ENCODE measurements around the gene USP16. TPM values are rescaled to one million over a fixed set of nuclear protein-coding genes. Genes with fewer than 3 reads are reported as not detected.
"Not testable (repeated sequence)": the region's sequence is repeated elsewhere in the genome, so short reads cannot be mapped to it uniquely, and the experiment has no call there.

USP16 gene
- polyA plus RNA-seq, 3 donors: 11.6 to 23.6 (median 16.2) TPM

DNA sequence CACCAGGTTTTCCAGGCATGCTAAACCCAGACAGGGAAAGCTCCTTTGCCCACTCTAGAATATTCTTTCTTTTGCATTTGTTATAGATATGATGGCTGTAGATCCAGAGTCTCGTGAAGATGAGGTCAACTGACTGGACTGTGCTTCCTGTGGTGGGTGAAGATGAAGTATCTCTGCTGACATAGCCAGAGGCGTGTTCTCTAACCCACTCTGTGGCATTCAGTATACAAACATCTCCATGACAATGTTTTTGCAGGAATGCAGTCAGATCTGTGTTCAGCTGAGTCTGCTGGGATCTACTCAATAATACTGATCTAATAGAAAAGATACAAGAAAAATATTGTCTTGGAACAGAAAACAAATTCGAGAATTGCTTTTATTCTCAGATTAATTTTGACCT, 16.7 kb upstream of the USP16 start:
- Histone ChIP-seq H4K20me1 (ENCODE audit: insufficient read depth, low read length) (no peaks in the 10 kb centered on the region), H3K4me2 (replicated peaks; ENCODE audit: extremely low read depth, low read length, poor library complexity, severe bottlenecking) (no peak overlapping the region), H3K79me2 (ENCODE audit: insufficient read depth, low read length) (no peaks in the 10 kb centered on the region), H3K4me1 (ENCODE audit: control insufficient read depth in 1 of 2, insufficient read depth in 2 of 2, low read length in 2 of 2) (peaks cover 5 to 6% of the 10 kb centered on the region in 2 donors), H2AFZ (ENCODE audit: insufficient read depth, low read depth, low read length, poor library complexity, severe bottlenecking) (no peak overlapping the region), H3K36me3 (replicated peaks in 1 of 2; ENCODE audit: control insufficient read depth in 1 of 2, insufficient read depth in 2 of 2, low read length in 2 of 2) (peaks cover 2 to 4% of the 10 kb centered on the region in 2 donors), H3K9ac (ENCODE audit: insufficient read depth, low read length, poor library complexity, severe bottlenecking) (no peak overlapping the region), H3K9me3 (replicated peaks in 1 of 2; ENCODE audit: control insufficient read depth in 1 of 2, insufficient read depth in 1 of 2, low read length in 2 of 2) (no peaks in the 10 kb centered on the region), H3K27ac (ENCODE audit: low read depth in 1 of 2, low read length in 2 of 2) (no peak overlapping the region), H3K27me3 (ENCODE audit: control insufficient read depth in 2 of 2, insufficient read depth in 2 of 2, low read length in 2 of 2) (no peaks in the 10 kb centered on the region), H3K4me3 (replicated peaks in 1 of 3; ENCODE audit: low read depth in 2 of 3, low read length in 3 of 3) (no peak overlapping the region)
- intact Hi-C loops (cut with micrococcal nuclease): no loop called here
- peaks cover 0 to 4% (median 2%) of the 10 kb centered on the region in 7 donors for H3K9me3 Mint-ChIP-seq
- WGBS (ENCODE audit: insufficient coverage): no CpG with 5 or more reads among the region's 3 CpGs
- no peak overlapping the region for H3K27ac Mint-ChIP-seq
- TF ChIP-seq CTCF (IDR thresholded peaks at IDR 0.05): no peak
- H3K36me3 Mint-ChIP-seq: peaks cover 8 to 18% of the 10 kb centered on the region in 2 donors
- no peaks in the 10 kb centered on the region for H3K4me1 Mint-ChIP-seq
- no peak overlapping the region for H3K4me3 Mint-ChIP-seq
- peaks cover 0 to 1% (median 0%) of the 10 kb centered on the region in 3 donors for H3K27me3 Mint-ChIP-seq (ENCODE audit: low read depth in 3 of 3)
- no peak for DNase-seq

GRCh38 chr21:29008367-29008766, 16.1 kb upstream of the USP16 start:
- H3K36me3 ChIP-seq (replicated peaks in 1 of 2; ENCODE audit: control insufficient read depth in 1 of 2, insufficient read depth in 2 of 2, low read length in 2 of 2): peaks cover 2 to 4% of the 10 kb centered on the region in 2 donors
- H4K20me1 ChIP-seq (ENCODE audit: insufficient read depth, low read length): no peaks in the 10 kb centered on the region
- H3K4me2 ChIP-seq (replicated peaks; ENCODE audit: extremely low read depth, low read length, poor library complexity, severe bottlenecking): no peak overlapping the region
- Mint-ChIP-seq H3K4me3 (no peak overlapping the region), H3K9me3 (peaks cover 0 to 4% (median 2%) of the 10 kb centered on the region in 7 donors), H3K27ac (no peak overlapping the region), H3K4me1 (no peaks in the 10 kb centered on the region), H3K27me3 (ENCODE audit: low read depth in 3 of 3) (peaks cover 0 to 1% (median 0%) of the 10 kb centered on the region in 3 donors), H3K36me3 (peaks cover 8 to 18% of the 10 kb centered on the region in 2 donors)
- no peak overlapping the region for H2AFZ ChIP-seq (ENCODE audit: insufficient read depth, low read depth, low read length, poor library complexity, severe bottlenecking)
- no peak overlapping the region for H3K27ac ChIP-seq (ENCODE audit: low read depth in 1 of 2, low read length in 2 of 2)
- DNase-seq: no peak
- no peak overlapping the region for H3K9ac ChIP-seq (ENCODE audit: insufficient read depth, low read length, poor library complexity, severe bottlenecking)
- no peaks in the 10 kb centered on the region for H3K27me3 ChIP-seq (ENCODE audit: control insufficient read depth in 2 of 2, insufficient read depth in 2 of 2, low read length in 2 of 2)
- intact Hi-C loops (cut with micrococcal nuclease): no loop called here
- H3K9me3 ChIP-seq (replicated peaks in 1 of 2; ENCODE audit: control insufficient read depth in 1 of 2, insufficient read depth in 1 of 2, low read length in 2 of 2): no peaks in the 10 kb centered on the region
- no peak overlapping the region for H3K4me3 ChIP-seq (replicated peaks in 1 of 3; ENCODE audit: low read depth in 2 of 3, low read length in 3 of 3)
- WGBS (ENCODE audit: insufficient coverage): 100% methylated on average over 1 of the region's 3 CpGs
- H3K79me2 ChIP-seq (ENCODE audit: insufficient read depth, low read length): no peaks in the 10 kb centered on the region
- no peak for TF ChIP-seq CTCF (IDR thresholded peaks at IDR 0.05)
- peaks cover 2 to 3% of the 10 kb centered on the region in 2 donors for H3K4me1 ChIP-seq (ENCODE audit: control insufficient read depth in 1 of 2, insufficient read depth in 2 of 2, low read length in 2 of 2)

GRCh38 chr21:29011236-29011635, 13.2 kb upstream of the USP16 start:
- H3K9me3 Mint-ChIP-seq; H3K79me2 ChIP-seq (ENCODE audit: insufficient read depth, low read length); H3K4me1 ChIP-seq (ENCODE audit: control insufficient read depth in 1 of 2, insufficient read depth in 2 of 2, low read length in 2 of 2); H4K20me1 ChIP-seq (ENCODE audit: insufficient read depth, low read length); H3K27me3 Mint-ChIP-seq (ENCODE audit: low read depth in 3 of 3); DNase-seq; H3K27ac ChIP-seq (ENCODE audit: low read depth in 1 of 2, low read length in 2 of 2); H2AFZ ChIP-seq (ENCODE audit: insufficient read depth, low read depth, low read length, poor library complexity, severe bottlenecking); H3K27ac Mint-ChIP-seq; H3K4me3 ChIP-seq (replicated peaks in 1 of 3; ENCODE audit: low read depth in 2 of 3, low read length in 3 of 3); intact Hi-C loops (cut with micrococcal nuclease); H3K27me3 ChIP-seq (ENCODE audit: control insufficient read depth in 2 of 2, insufficient read depth in 2 of 2, low read length in 2 of 2); H3K4me2 ChIP-seq (replicated peaks; ENCODE audit: extremely low read depth, low read length, poor library complexity, severe bottlenecking); H3K4me1 Mint-ChIP-seq; H3K9me3 ChIP-seq (replicated peaks in 1 of 2; ENCODE audit: control insufficient read depth in 1 of 2, insufficient read depth in 1 of 2, low read length in 2 of 2); H3K9ac ChIP-seq (ENCODE audit: insufficient read depth, low read length, poor library complexity, severe bottlenecking); H3K4me3 Mint-ChIP-seq; H3K36me3 ChIP-seq (replicated peaks in 1 of 2; ENCODE audit: control insufficient read depth in 1 of 2, insufficient read depth in 2 of 2, low read length in 2 of 2): not testable (repeated sequence)
- peaks cover 8 to 15% of the 10 kb centered on the region in 2 donors for H3K36me3 Mint-ChIP-seq
- WGBS (ENCODE audit: insufficient coverage): no CpG with 5 or more reads among the region's 30 CpGs

Data from CD14-positive monocyte (primary cell).